GM23338 (cell line): Measurements from ENCODE around the gene C12orf42. TPM values are rescaled to one million over a fixed set of nuclear protein-coding genes. Genes with fewer than 3 reads are reported as not detected.

Source experiments
- ATAC-seq: fragments of 200-7000 bp; cut with Tn5 transposase; 3 replicates; pipeline ENCODE4 v1.9.1; 2020
- DNase-seq: peaks from one replicate; pipeline ENCODE4 v3.0.0-alpha.2; 2015; ENCODE audit warnings: low spot score
- H2AFZ ChIP-seq: fragments of 200-600 bp; sonication (generic); 2 replicates; pipeline ENCODE4 v1.8.0; 2016; ENCODE audit warnings: antibody characterized with exemption, mild to moderate bottlenecking, moderate library complexity
- H3F3A ChIP-seq: fragments of 200-600 bp; sonication (generic); replicated peaks from 2 replicates; pipeline ENCODE4 v1.8.0; 2017; ENCODE audit warnings: antibody characterized with exemption, mixed run types, low read depth
- H3K27ac ChIP-seq: fragments of 200-600 bp; sonication (generic); 2 replicates; pipeline ENCODE4 v1.6.1; 2016; ENCODE audit warnings: low read depth
- H3K27me3 ChIP-seq: fragments of 200-600 bp; sonication (generic); 2 replicates; pipeline ENCODE4 v1.8.0; 2016; ENCODE audit warnings: mild to moderate bottlenecking, mixed run types, moderate library complexity; ENCODE audit not compliant: insufficient read depth
- H3K36me3 ChIP-seq: fragments of 200-600 bp; sonication (generic); 2 replicates; pipeline ENCODE4 v1.8.0; 2016; ENCODE audit warnings: mild to moderate bottlenecking; ENCODE audit not compliant: insufficient read depth
- H3K4me1 ChIP-seq: fragments of 200-600 bp; sonication (generic); 2 replicates; pipeline ENCODE4 v1.8.0; 2016; ENCODE audit warnings: mild to moderate bottlenecking, moderate library complexity; ENCODE audit not compliant: insufficient read depth
- H3K4me2 ChIP-seq: fragments of 200-600 bp; sonication (generic); 2 replicates; pipeline ENCODE4 v1.7.1; 2017; ENCODE audit warnings: mixed run types
- H3K4me3 ChIP-seq: fragments of 200-600 bp; sonication (generic); 2 replicates; pipeline ENCODE4 v1.6.1; 2016; ENCODE audit warnings: mixed run types
- H3K79me2 ChIP-seq: fragments of 200-600 bp; sonication (generic); replicated peaks from 2 replicates; pipeline ENCODE4 v1.8.0; 2017; ENCODE audit warnings: mild to moderate bottlenecking; ENCODE audit not compliant: insufficient read depth
- H3K9me2 ChIP-seq: fragments of 200-600 bp; sonication (generic); 2 replicates; pipeline ENCODE4 v1.8.0; 2017; ENCODE audit not compliant: insufficient read depth
- H4K20me1 ChIP-seq: fragments of 200-600 bp; sonication (generic); replicated peaks from 2 replicates; pipeline ENCODE4 v1.8.0; 2017; ENCODE audit warnings: mild to moderate bottlenecking; ENCODE audit not compliant: insufficient read depth
- H3K27ac Mint-ChIP-seq: 2 replicates; pipeline ENCODE4 v1.8.0; 2020; ENCODE audit warnings: inconsistent platforms, mild to moderate bottlenecking, moderate library complexity, mixed read lengths
- H3K27me3 Mint-ChIP-seq: 3 replicates; pipeline ENCODE4 v1.8.0; 2022; ENCODE audit warnings: low read depth, mild to moderate bottlenecking, moderate library complexity, mixed read lengths, inconsistent platforms; ENCODE audit not compliant: insufficient read depth, poor library complexity
- H3K36me3 Mint-ChIP-seq: 3 replicates; pipeline ENCODE4 v1.8.0; 2021; ENCODE audit warnings: low read depth, mild to moderate bottlenecking, inconsistent platforms, moderate library complexity, mixed read lengths
- H3K4me1 Mint-ChIP-seq: 3 replicates; pipeline ENCODE4 v1.8.0; 2020; ENCODE audit warnings: mild to moderate bottlenecking, inconsistent platforms, mixed read lengths
- H3K4me3 Mint-ChIP-seq: 3 replicates; pipeline ENCODE4 v1.8.0; 2021; ENCODE audit warnings: moderate library complexity, mild to moderate bottlenecking, inconsistent platforms, mixed read lengths
- H3K9me3 Mint-ChIP-seq: 3 replicates; pipeline ENCODE4 v1.8.0; 2020; ENCODE audit warnings: moderate library complexity, mild to moderate bottlenecking, inconsistent platforms, mixed read lengths
- CREB1 ChIP-seq: fragments of 250-450 bp; sonication (Bioruptor Pico); IDR thresholded peaks from 2 replicates; pipeline ENCODE4 v1.5.0; 2020; ENCODE audit warnings: low read depth, mild to moderate bottlenecking, moderate library complexity
- EZH2phosphoT487 ChIP-seq: fragments of 200-600 bp; sonication (generic); IDR thresholded peaks from one replicate; pipeline ENCODE4 v1.8.1; 2018; ENCODE audit warnings: antibody characterized with exemption; ENCODE audit not compliant: unreplicated experiment
- JUNB ChIP-seq: IDR thresholded peaks from one replicate; pipeline ENCODE4 v1.6.1; 2016; ENCODE audit warnings: antibody characterized with exemption; ENCODE audit not compliant: unreplicated experiment
- POLR2AphosphoS5 ChIP-seq: IDR thresholded peaks from 2 replicates; pipeline ENCODE4 v1.6.1; 2016; ENCODE audit warnings: antibody characterized with exemption, low read depth
- STAT1 ChIP-seq: IDR thresholded peaks from one replicate; pipeline ENCODE4 v1.6.1; 2016; ENCODE audit warnings: antibody characterized with exemption; ENCODE audit not compliant: unreplicated experiment
- ZNF114 ChIP-seq: fragments of 250-450 bp; sonication (Bioruptor Pico); IDR thresholded peaks from 2 replicates; pipeline ENCODE4 v1.5.0; 2020; ENCODE audit warnings: mild to moderate bottlenecking, moderate library complexity
- ZNF331 ChIP-seq: fragments of 250-450 bp; sonication (Bioruptor Pico); IDR thresholded peaks from 2 replicates; pipeline ENCODE4 v1.5.0; 2020; ENCODE audit warnings: low read depth, mild to moderate bottlenecking, moderate library complexity
- polyA plus RNA-seq: library from polyadenylated mRNA; unstranded; fragments of >200 nt; fragmentation: Nextera tagmentation; extraction: Ambion mirVana; gene quantifications from 2 replicates; pipeline ENCODE4 v1.2.1, GENCODE V29; 2016
- total RNA-seq: library from RNA; depleted of rRNA; stranded (reverse); fragments of >200 nt; shearing (Covaris generic); gene quantifications from 2 replicates; pipeline ENCODE4 v1.2.3, GENCODE V29; 2014
- TF ChIP-seq, protein P1 (sequence below): IDR thresholded peaks from one replicate; pipeline ENCODE4 v1.6.1; 2018; ENCODE audit warnings: antibody characterized with exemption; ENCODE audit not compliant: unreplicated experiment
- TF ChIP-seq, protein P2 (sequence below): IDR thresholded peaks from 2 replicates; pipeline ENCODE4 v1.6.1; 2016; ENCODE audit warnings: antibody characterized with exemption
- TF ChIP-seq, protein P3 (sequence below), 2 experiments: fragments of 200-600 bp in 1 of 2; sonication (generic) in 1 of 2; conservative IDR thresholded peaks; 2 replicates each; pipeline versions ENCODE4 v1.5.1 to v1.6.1; 2016 to 2017; ENCODE audit warnings: antibody characterized with exemption in 2 of 2, low read depth in 2 of 2, mild to moderate bottlenecking in 2 of 2, moderate library complexity in 1 of 2

C12orf42 gene
- total and polyA plus RNA-seq, 2 experiments from 2014 or later: 0.45 TPM; not detected in 1

DNA sequence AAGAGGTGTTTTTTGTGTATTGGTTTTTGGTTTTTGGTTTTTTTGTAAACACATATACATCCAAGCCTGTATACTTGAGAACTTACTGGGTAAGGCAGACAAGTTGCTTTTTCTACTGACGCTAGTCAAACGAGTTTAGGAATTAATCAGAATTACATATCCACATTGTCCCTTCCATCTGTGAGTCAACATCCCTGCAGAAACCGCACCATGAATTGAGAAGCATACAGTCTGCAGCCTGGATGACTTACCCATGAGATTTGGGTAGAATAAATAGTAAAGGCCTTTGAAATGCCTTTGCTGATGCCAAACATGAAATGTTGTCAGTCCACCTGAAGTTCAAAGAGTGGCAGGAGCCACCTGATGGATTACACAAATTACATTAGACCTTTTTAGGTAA lies 21.4 kb upstream of the C12orf42 start:
- Histone ChIP-seq H3K9me2 (peaks cover 5% of the 10 kb centered on the region; the same call in 1 of the 2 replicates), H3F3A (no peaks in the 10 kb centered on the region), H2AFZ (no peak overlapping the region), H3K27me3 (no peaks in the 10 kb centered on the region), H3K36me3 (no peaks in the 10 kb centered on the region), H3K4me3 (no peak overlapping the region), H3K4me1 (no peaks in the 10 kb centered on the region), H3K79me2 (no peaks in the 10 kb centered on the region), H3K27ac (no peak overlapping the region), H3K4me2 (no peak overlapping the region), H4K20me1 (no peaks in the 10 kb centered on the region)
- Mint-ChIP-seq H3K27ac (no peak overlapping the region), H3K36me3 (no peaks in the 10 kb centered on the region), H3K4me3 (no peak overlapping the region), H3K4me1 (no peaks in the 10 kb centered on the region), H3K27me3 (peaks cover 2% of the 10 kb centered on the region), H3K9me3 (no peaks in the 10 kb centered on the region)
- TF ChIP-seq, protein P1, sequence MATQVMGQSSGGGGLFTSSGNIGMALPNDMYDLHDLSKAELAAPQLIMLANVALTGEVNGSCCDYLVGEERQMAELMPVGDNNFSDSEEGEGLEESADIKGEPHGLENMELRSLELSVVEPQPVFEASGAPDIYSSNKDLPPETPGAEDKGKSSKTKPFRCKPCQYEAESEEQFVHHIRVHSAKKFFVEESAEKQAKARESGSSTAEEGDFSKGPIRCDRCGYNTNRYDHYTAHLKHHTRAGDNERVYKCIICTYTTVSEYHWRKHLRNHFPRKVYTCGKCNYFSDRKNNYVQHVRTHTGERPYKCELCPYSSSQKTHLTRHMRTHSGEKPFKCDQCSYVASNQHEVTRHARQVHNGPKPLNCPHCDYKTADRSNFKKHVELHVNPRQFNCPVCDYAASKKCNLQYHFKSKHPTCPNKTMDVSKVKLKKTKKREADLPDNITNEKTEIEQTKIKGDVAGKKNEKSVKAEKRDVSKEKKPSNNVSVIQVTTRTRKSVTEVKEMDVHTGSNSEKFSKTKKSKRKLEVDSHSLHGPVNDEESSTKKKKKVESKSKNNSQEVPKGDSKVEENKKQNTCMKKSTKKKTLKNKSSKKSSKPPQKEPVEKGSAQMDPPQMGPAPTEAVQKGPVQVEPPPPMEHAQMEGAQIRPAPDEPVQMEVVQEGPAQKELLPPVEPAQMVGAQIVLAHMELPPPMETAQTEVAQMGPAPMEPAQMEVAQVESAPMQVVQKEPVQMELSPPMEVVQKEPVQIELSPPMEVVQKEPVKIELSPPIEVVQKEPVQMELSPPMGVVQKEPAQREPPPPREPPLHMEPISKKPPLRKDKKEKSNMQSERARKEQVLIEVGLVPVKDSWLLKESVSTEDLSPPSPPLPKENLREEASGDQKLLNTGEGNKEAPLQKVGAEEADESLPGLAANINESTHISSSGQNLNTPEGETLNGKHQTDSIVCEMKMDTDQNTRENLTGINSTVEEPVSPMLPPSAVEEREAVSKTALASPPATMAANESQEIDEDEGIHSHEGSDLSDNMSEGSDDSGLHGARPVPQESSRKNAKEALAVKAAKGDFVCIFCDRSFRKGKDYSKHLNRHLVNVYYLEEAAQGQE: no peak
- TF ChIP-seq STAT1: no peak
- DNase-seq (no peak), ATAC-seq (no peak)

DNA sequence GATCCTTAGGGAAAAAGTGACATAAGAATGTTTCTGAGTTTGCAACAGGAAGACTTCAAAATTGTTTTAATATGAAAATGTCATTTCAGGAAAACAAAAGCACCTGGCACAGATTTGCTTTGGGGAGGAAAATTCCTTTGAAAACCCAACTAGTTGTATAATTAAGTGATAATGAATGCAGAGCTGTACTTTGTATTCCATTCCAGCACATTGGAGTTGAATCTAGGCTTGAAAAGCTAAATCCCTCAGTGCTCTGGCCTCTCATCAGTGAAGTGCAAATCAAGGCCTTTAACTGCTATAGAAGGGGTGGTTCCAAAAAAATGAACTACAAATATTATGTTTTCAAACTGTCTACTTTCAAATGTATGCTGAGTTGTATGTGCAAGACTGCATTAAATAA lies 19.6 kb upstream of the C12orf42 start:
- no peaks in the 10 kb centered on the region for H3K4me1 ChIP-seq
- H3K4me3 Mint-ChIP-seq: no peak overlapping the region
- H4K20me1 ChIP-seq: no peaks in the 10 kb centered on the region
- no peak overlapping the region for H2AFZ ChIP-seq
- no peak overlapping the region for H3K4me2 ChIP-seq
- H3K4me1 Mint-ChIP-seq: no peaks in the 10 kb centered on the region
- H3K79me2 ChIP-seq: no peaks in the 10 kb centered on the region
- no peak overlapping the region for H3K27ac Mint-ChIP-seq
- H3K27me3 ChIP-seq: no peaks in the 10 kb centered on the region
- H3K27ac ChIP-seq: no peak overlapping the region
- no peaks in the 10 kb centered on the region for H3F3A ChIP-seq
- TF ChIP-seq, protein P2, sequence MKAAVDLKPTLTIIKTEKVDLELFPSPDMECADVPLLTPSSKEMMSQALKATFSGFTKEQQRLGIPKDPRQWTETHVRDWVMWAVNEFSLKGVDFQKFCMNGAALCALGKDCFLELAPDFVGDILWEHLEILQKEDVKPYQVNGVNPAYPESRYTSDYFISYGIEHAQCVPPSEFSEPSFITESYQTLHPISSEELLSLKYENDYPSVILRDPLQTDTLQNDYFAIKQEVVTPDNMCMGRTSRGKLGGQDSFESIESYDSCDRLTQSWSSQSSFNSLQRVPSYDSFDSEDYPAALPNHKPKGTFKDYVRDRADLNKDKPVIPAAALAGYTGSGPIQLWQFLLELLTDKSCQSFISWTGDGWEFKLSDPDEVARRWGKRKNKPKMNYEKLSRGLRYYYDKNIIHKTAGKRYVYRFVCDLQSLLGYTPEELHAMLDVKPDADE: no peak
- no peak for TF ChIP-seq STAT1
- TF ChIP-seq JUNB: no peak
- TF ChIP-seq, protein P3, sequence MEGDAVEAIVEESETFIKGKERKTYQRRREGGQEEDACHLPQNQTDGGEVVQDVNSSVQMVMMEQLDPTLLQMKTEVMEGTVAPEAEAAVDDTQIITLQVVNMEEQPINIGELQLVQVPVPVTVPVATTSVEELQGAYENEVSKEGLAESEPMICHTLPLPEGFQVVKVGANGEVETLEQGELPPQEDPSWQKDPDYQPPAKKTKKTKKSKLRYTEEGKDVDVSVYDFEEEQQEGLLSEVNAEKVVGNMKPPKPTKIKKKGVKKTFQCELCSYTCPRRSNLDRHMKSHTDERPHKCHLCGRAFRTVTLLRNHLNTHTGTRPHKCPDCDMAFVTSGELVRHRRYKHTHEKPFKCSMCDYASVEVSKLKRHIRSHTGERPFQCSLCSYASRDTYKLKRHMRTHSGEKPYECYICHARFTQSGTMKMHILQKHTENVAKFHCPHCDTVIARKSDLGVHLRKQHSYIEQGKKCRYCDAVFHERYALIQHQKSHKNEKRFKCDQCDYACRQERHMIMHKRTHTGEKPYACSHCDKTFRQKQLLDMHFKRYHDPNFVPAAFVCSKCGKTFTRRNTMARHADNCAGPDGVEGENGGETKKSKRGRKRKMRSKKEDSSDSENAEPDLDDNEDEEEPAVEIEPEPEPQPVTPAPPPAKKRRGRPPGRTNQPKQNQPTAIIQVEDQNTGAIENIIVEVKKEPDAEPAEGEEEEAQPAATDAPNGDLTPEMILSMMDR (conservative IDR thresholded peaks at IDR 0.05; ENCODE audit: low read depth in 2 of 2): no peak
- TF ChIP-seq CREB1 (CRISPR knock-in tag): no peak
- TF ChIP-seq ZNF114 (CRISPR knock-in tag): no peak
- no peak for TF ChIP-seq EZH2phosphoT487
- TF ChIP-seq ZNF331: no peak
- no peak for TF ChIP-seq POLR2AphosphoS5
- no peaks in the 10 kb centered on the region for H3K36me3 Mint-ChIP-seq
- H3K27me3 Mint-ChIP-seq: peaks cover 2% of the 10 kb centered on the region
- no peaks in the 10 kb centered on the region for H3K36me3 ChIP-seq
- DNase-seq (no peak), ATAC-seq (no peak)
- H3K9me2 ChIP-seq: no peaks in the 10 kb centered on the region; the same call in 1 of the 2 replicates
- H3K9me3 Mint-ChIP-seq: no peaks in the 10 kb centered on the region
- H3K4me3 ChIP-seq: no peak overlapping the region
